Measurements from ENCODE around the gene ALDH3A2.
"Not testable (repeated sequence)": the region's sequence is repeated elsewhere in the genome, so short reads cannot be mapped to it uniquely, and the experiment has no call there.

The ALDH3A2 gene

GRCh38 chr17:19683117-19683516 is 34.6 kb downstream of the ALDH3A2 start:
- no peak for DNase-seq

GRCh38 chr17:19684909-19685580 is 36.5 kb downstream of the ALDH3A2 start:
- DNase-seq, result not testable (repeated sequence)

GRCh38 chr17:19686400-19687090 is 38.0 kb downstream of the ALDH3A2 start:
- no peak for DNase-seq

- no peak for DNase-seq
Measured at GRCh38 chr17:19702217-19702641, 53.7 kb downstream of the ALDH3A2 start.

- DNase-seq, result no peak
Measured at GRCh38 chr17:19703106-19703827, 54.7 kb downstream of the ALDH3A2 start.

- DNase-seq, result no peak
Measured at GRCh38 chr17:19703828-19704613, 55.5 kb downstream of the ALDH3A2 start.

- no peak for DNase-seq
Measured at GRCh38 chr17:19705201-19705600, 56.6 kb downstream of the ALDH3A2 start.

- no peak for DNase-seq
Measured at GRCh38 chr17:19705771-19706770, 57.5 kb downstream of the ALDH3A2 start.

GRCh38 chr17:19706791-19707727 is 58.5 kb downstream of the ALDH3A2 start:
- DNase-seq, result no peak

- DNase-seq, result no peak
Measured at GRCh38 chr17:19707728-19708221, 59.2 kb downstream of the ALDH3A2 start.

- DNase-seq, result no peak
Measured at GRCh38 chr17:19708431-19709175, 60.1 kb downstream of the ALDH3A2 start.

GRCh38 chr17:19709841-19710240 is 61.3 kb downstream of the ALDH3A2 start:
- DNase-seq, result no peak

GRCh38 chr17:19712436-19713004 is 64.0 kb downstream of the ALDH3A2 start:
- no peak for DNase-seq

- DNase-seq, result no peak
Measured at GRCh38 chr17:19713462-19713861, 64.9 kb downstream of the ALDH3A2 start.

GRCh38 chr17:19713901-19714361 is 65.4 kb downstream of the ALDH3A2 start:
- DNase-seq, result no peak

GRCh38 chr17:19714542-19715411 is 66.2 kb downstream of the ALDH3A2 start:
- DNase-seq, result no peak

GRCh38 chr17:19716108-19717030 is 67.8 kb downstream of the ALDH3A2 start, which contains the start of gene SLC47A2:
SLC47A2 (minus strand) TSS chr17:19716584; CDS start chr17:19716555, 29 bp downstream.
- DNase-seq, result no peak

Measured in stimulated activated CD4-positive, alpha-beta T cell treated with anti-CD3 and anti-CD28 coated beads, Interleukin-12 subunit alpha, Interleukin-12 subunit beta, amount 100 ng/mL, for 4 hours (primary cell).